Measurements from ENCODE around the gene CDC42BPA. TPM values are rescaled to one million over a fixed set of nuclear protein-coding genes. Genes with fewer than 3 reads are reported as not detected.

Gene CDC42BPA
- total RNA-seq, 1 donor, result 113 TPM

DNA sequence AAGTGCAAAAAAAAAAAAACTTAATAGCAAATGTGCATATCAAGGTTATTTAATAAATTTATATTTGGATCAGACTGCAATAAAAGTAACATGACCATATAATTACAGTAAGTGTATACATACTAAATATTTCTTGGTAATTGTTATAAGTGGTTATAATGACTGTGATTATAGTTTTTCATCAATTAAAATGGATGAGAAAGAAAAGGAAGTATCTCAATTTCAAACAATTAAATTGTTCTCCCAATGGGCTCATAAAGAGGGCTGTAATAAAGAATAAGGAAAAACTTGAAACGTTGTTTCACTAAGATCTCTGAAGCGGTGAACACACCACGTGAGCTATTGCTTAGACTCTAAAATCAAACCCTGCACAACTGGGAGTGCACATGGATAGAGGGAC is 104.1 kb downstream of the CDC42BPA start:
- no peak for DNase-seq (ENCODE audit: low read depth)
- TF ChIP-seq, protein P1, sequence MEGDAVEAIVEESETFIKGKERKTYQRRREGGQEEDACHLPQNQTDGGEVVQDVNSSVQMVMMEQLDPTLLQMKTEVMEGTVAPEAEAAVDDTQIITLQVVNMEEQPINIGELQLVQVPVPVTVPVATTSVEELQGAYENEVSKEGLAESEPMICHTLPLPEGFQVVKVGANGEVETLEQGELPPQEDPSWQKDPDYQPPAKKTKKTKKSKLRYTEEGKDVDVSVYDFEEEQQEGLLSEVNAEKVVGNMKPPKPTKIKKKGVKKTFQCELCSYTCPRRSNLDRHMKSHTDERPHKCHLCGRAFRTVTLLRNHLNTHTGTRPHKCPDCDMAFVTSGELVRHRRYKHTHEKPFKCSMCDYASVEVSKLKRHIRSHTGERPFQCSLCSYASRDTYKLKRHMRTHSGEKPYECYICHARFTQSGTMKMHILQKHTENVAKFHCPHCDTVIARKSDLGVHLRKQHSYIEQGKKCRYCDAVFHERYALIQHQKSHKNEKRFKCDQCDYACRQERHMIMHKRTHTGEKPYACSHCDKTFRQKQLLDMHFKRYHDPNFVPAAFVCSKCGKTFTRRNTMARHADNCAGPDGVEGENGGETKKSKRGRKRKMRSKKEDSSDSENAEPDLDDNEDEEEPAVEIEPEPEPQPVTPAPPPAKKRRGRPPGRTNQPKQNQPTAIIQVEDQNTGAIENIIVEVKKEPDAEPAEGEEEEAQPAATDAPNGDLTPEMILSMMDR (IDR thresholded peaks at IDR 0.05; ENCODE audit: insufficient read depth, low read depth, low read length), result no peak
- H3K4me3 ChIP-seq (ENCODE audit: low read depth, low read length), result no peak overlapping the region

DNA sequence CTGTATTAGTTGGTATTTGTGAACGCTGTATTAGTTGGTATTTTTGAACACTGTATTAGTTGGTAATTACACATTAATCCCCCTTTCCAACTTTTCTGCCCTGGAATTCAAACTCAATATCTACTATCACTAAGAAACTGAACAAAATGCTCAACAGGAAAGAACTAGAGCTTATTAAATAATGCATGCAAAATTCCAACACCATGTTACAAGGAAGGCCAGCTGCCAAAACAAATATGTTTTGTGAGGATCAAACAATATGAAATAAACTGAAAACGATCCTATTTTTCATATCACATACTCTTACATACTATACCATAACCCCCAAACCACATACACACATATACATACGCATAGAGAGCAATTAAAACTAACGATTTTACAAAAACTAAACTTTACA is 104.9 kb downstream of the CDC42BPA start:
- TF ChIP-seq, protein P1 (IDR thresholded peaks at IDR 0.05; ENCODE audit: insufficient read depth, low read depth, low read length), result no peak
- DNase-seq (ENCODE audit: low read depth), result no peak
- no peak overlapping the region for H3K4me3 ChIP-seq (ENCODE audit: low read depth, low read length)

DNA sequence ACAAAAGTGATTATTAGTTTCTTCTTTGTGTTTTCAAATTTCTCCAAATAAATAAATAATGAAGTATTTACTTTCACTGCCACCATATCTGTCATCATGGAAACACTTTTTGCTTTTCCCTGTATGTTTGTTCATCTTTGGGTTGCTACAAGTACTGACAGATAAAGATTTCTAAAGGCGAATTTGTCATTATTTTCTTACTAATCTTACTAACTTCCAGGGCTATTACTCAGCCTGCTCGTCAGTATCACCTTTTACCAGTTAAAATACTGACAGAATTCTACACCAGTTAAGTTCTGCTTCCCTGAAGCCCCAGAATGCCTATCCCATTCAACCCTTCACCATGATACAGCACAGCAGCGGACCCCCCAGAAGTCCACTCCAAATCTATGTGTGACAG is 106.1 kb downstream of the CDC42BPA start:
- no peak overlapping the region for H3K4me3 ChIP-seq (ENCODE audit: low read depth, low read length)
- TF ChIP-seq, protein P1 (IDR thresholded peaks at IDR 0.05; ENCODE audit: insufficient read depth, low read depth, low read length), result no peak
- DNase-seq (ENCODE audit: low read depth), result no peak

DNA sequence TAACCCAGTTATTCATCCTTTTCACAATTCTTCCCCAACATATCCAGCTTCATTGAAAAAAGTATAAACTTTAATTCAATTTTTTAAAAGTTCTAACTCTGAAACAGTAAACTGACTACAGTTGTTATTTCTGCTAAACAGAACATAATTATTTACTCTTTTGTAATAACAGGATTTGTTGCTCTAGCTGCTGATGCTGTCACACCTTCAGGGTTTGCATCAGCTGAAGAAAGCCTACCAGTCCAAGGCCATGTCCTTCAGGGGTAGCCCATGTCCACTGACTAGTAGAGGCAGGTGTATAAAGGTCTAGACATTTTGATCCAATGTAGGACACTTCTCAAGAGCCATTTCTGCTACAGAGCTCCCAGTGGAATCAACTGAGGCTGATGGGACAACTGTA is 107.7 kb downstream of the CDC42BPA start:
- no peak overlapping the region for H3K4me3 ChIP-seq (ENCODE audit: low read depth, low read length)
- no peak for DNase-seq (ENCODE audit: low read depth)
- TF ChIP-seq, protein P1 (IDR thresholded peaks at IDR 0.05; ENCODE audit: insufficient read depth, low read depth, low read length), result no peak

DNA sequence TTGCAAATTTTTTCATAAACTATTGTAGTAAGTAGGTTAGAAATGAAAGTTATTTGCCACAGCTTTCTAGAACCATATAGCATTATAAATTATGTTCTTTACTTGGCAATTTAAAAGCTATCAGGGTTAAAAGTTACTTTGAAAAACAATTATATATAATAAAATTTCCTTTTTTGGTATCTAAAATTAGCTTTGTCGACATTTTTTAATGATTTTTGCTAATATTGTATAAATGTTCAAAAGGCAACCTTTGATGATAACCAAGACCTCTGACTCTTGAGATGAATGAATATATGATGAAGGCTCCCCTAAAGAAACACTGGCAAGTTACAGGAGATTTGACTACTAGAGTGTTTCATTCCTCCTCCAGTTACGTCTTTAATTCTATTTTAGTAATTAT is 121.2 kb downstream of the CDC42BPA start:
- no peak overlapping the region for H3K4me3 ChIP-seq (ENCODE audit: low read depth, low read length)
- TF ChIP-seq, protein P1 (IDR thresholded peaks at IDR 0.05; ENCODE audit: insufficient read depth, low read depth, low read length), result no peak
- no peak for DNase-seq (ENCODE audit: low read depth)

DNA sequence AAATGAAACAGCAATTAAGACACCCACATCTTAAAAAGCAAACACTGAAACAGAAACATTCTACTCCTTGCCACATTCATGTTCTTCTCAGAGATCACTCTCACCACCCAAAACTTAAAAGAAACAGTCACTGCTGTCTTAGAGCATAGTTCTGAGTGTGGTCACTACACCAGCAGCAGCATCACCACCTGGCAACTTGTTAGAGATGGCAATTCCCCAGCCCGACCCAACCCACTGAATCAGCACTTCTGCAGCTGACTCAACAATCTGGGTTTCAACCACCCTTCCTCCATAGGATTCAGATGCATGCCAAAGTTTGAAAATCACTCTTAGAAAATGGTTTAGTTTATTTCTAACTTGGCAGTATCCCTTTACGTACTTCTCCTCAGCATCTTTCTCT is 126.1 kb downstream of the CDC42BPA start:
- peak; percentile 66 for DNase-seq (ENCODE audit: low read depth)
- H3K4me3 ChIP-seq (ENCODE audit: low read depth, low read length), result no peak overlapping the region
- TF ChIP-seq, protein P1 (IDR thresholded peaks at IDR 0.05; ENCODE audit: insufficient read depth, low read depth, low read length), result no peak

DNA sequence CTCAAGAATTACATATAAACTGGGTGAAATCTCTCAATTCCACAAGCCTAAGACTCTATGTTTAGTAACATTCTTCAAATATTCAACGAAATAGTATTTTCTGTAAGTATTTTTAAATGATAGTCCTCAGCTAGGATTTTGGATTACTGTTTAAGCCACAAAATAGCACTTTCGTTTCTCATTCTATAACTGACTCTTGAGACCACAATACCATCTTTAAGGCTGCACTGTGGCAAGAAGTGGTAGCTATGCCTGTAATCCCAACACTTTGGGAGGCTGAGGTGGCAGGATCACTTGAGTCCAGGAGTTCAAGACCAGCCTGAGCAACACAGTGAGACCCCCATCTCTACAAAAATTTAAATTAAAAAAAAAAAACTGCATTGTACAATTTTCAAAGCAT is 126.7 kb downstream of the CDC42BPA start:
- H3K4me3 ChIP-seq (ENCODE audit: low read depth, low read length), result no peak overlapping the region
- TF ChIP-seq, protein P1 (IDR thresholded peaks at IDR 0.05; ENCODE audit: insufficient read depth, low read depth, low read length), result no peak
- DNase-seq (ENCODE audit: low read depth), result no peak
